Fibroblast of skin of abdomen (primary cell): ENCODE measurements around the gene TBC1D21.

Source experiments
- DNase-seq: peaks from one replicate; pipeline ENCODE4 v3.0.0-alpha.2; 2013

TBC1D21 gene

DNA sequence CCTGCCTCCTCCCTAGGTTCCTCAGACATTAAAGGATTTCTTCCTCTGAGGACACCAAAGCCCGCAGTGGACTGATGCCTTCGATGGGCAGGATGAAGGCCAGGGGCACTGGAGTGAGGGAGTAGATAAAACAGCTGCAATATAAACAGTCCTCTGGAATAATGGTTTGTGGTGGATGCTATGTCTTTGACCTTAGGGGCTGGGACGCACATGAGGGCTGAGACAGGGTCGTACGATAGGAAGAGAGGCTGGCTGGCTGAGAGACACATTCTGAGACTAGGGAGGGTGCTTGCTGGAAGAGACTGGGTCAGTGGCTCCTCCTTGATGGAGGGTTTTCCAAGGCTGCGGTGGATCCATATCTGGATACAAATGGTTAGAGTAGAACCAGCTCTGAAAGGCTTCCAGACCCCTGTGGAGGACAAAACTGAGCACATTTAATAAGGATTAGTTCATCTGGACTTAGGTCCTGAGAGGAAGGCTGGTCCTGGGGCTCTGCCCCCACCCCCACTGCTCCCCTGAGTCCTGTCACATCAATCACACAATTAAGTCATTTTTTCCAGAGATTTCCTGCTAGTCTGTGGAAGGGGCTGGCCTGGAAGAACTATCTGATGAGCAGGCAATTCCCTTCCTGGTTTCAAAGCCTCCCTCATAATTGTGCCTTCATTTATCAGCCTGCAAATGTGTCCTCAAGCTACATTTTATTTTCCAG lies 15.8 kb downstream of the TBC1D21 start:
- DNase-seq: no peak

DNA sequence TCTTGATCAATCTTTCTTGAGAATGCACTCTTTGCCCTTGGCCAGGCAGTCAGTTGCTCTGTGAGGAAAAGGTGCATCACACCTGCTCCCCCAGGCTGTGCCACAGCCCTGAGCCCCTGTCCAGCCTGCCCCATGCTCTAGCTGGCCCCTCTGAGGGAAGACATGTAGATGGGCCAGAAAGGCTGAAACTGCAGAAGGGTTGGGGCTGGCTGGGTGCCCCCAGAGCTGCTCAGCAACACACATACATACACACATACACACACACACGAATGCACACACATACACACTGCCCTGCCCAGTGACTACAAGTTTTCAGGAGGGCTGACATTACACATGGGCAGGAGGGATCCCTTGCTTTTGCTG lies 16.4 kb downstream of the TBC1D21 start:
- DNase-seq: no peak

DNA sequence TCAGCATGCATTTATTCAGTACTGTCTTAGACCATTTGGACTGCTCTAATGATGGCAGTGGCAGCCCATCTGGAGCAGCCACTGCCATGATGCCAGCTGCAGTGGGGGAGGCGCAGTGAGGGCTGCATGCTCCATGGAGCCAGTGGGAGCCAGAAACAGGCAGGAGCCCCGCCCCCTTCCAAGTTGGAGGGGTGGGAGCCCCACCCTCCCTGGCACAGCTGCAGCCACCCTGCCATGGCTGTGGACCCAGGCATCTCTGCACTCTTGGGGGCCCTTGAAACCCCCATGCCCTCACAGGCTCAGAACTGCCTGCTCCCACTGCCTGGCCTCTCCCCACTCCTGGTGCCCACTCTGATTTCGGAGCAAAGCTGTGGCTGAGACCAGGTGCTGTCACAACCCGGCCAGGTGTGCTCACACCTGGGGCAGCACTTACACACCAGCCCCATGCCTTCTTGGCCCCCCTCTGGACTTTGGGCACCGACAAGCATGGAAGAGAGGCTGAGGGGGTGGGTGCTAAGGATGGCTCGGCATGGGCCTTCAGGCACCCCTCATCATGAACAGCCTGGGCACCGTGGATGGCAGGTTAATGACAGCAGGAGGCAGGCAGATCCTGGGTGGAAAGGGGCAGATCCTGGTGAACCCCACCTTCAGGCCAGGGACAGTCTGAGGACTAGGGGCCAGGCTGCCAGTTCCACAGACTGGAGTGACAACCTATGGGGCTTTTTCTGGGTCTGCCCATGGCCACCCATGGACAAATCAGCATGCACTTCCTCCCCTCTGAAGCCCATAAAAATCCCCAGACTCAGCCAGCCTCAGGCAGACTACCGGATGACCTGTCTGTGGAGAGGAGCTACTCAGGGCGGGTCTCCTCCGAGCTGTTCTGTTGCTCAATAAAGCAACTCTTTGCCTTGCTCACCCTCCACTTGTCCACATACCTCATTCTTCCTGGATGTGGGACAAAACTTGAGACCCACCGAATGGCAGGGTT lies 18.3 kb downstream of the TBC1D21 start:
- no peak for DNase-seq

DNA sequence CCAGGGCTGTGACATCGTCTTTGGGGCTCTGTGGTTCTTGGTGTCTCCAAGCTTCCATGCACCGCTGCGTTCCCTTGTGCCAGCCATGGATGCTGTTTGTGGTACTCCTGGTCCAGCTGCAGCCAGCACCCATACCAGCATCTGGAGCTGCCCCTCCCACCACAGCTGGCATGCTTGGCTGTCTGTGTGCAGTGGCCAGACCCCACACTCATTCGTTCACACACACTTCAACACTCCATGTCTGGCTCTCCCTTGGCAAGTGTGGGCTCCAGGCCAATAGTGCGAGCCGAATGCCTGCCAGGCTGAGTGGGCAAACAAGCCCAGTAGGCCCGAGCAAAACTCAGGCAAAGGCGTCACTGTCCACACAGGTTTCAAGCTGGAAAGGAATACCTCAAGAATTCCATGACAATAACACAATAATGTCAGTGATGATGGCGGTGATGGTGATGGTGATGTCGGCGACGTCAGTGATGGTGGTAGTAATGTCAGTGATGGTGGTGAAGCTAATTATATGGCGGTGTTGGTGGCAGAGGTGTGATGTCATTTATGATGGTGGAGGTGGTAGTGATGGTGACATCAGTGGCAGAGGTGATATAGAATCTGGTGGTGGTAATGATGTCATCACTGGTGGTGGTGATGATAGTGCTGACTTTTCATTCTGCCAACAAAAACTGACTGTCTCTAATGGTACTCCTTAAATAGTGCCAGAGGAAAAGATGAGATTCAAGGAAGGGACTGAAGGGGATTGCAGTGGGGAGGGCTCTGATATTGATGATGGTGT lies 19.3 kb downstream of the TBC1D21 start:
- no peak for DNase-seq

DNA sequence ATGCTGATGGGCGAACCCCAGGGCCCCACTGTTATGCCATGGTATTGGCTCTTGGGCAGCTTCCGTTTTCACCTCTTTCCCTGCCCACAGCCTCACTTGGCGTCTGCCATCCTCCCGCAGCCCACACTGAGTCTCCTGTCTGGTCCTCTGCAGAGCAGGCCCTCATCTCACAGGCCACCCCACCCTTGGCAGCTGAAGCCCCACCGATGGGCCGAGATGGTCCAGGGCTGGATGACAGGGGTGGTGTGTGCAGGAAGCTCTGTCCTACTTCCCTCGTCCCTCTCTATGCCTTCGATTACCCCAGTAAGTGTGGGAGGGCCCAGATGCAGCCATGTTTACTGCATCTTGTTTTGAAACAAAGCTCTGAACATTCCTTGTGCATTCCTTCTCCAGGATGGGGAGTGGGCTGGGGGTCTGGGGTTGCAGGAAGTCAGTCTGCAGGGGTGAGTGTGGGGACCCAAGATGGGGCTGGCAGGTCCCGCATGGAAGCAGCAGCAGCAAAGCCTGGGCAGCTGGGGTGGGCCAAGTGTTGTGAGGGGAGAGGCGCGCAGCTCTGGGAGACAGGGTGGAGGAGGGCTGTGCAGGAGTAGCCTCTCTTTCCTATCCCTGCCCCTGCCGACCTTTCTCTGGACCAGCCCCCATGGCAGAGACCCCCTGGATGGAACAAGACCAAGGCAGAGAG lies 20.9 kb downstream of the TBC1D21 start:
- no peak for DNase-seq

DNA sequence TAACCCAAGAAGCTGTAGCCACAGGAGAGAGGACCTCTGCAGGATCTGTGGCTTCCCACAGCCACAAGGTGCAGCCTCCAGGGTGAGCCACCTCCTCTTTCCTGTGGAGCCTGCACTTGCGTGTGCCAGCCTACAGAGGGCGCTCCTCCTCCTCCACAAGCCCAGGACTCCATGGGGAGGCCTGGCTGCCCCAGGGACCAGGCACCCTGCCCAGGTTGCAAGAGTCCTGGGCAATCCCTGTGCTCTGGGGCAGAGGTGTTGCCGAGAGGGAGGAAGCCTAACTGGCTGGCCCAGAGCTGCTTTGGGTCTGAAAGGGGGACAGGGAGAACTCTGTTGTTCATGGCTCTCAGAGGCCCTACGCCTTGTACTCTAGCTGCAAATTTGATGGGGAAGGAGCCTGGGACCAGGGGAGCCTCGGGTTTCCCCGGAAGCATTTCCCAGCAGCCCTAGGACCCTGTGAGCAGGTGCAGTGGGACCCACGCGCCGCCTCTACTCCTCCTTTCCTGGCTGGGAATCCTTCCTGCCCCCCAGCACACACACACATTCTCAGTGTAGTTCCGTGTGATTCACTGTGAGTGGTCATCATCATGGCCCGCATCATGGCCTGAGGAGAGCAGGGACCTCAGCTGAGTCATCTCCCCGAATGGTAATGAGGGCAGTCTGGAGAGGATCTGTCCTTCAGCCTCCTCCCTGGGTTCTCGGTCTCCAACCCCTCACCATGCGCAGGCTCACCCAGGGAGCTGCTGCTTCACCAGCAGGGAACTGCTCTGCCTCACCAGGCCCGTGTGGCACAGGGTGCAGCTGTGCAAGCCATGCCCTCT lies 24.3 kb downstream of the TBC1D21 start:
- DNase-seq: peak; percentile 56

DNA sequence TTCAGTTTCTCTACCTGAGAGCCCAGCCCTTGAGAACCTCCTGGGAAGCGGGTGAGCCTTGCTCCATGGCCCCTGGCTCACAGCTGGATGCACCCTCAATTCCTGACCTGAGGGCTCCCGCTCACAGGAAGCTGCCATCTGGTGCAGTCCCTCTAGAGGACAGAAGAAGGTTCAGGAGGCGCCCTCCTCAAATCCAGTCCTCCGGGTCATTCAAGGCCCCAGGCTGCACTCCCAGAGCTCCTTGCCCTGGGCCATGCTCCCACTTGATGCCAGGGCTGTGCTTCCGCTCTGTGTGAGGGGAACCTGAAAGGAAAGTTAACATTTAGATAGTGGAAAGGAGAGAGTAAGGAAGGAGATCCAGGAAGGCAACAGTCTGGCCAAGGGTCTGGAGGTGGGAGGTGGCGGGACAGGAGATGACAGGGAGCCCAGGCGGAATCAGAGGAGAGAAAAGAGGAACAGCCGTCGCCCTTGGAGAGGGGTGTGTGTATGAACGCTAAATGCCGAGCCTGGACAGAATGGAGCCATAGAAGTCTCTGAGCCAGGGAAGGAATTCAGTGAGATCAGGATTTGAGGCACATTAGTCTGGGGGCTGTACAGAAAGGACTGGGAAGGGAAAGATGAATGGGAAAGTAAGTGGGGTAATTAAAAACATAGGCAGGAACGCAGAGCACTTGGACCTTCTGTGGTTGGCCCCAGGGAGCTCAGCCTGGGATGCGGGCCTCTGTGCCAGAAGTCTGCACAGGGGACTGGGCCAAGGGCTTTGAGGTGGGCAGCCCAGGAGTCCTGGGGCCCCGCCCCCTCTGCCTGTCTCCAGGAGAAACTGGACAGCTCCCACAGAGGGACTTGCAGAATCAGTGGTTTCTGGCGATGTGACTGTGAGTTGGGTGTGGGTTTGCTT lies 26.1 kb downstream of the TBC1D21 start:
- DNase-seq: peak; percentile 48

DNA sequence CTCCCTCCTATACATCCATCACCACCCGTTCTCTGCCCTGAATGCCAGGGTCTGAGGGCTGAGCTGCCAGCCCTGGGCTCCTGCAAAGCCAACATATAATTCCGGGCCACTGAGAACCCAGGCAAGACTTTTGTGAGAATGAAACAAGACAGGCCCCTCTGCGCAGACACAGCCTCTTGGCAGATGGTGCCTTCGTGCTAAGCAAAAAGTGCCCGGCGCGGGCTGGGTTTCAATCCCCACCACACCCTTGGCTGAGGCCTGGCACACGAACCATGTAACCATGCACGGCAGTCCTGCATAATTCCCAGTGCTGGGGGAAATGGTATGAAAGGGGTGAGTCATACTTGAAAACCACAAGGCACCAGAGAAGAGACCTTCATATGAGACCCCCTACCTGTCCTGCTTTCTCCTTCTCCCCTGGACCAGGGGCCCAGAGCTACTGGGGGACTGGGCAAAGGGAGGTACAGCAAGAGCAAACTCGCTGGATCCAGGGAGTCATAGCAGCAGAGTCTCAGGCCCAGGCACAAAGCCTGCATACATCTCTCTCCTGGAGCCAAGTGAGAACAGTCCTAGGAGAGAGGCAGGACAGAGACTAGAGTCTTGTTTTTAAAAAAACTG lies 26.8 kb downstream of the TBC1D21 start:
- DNase-seq: peak; percentile 40

DNA sequence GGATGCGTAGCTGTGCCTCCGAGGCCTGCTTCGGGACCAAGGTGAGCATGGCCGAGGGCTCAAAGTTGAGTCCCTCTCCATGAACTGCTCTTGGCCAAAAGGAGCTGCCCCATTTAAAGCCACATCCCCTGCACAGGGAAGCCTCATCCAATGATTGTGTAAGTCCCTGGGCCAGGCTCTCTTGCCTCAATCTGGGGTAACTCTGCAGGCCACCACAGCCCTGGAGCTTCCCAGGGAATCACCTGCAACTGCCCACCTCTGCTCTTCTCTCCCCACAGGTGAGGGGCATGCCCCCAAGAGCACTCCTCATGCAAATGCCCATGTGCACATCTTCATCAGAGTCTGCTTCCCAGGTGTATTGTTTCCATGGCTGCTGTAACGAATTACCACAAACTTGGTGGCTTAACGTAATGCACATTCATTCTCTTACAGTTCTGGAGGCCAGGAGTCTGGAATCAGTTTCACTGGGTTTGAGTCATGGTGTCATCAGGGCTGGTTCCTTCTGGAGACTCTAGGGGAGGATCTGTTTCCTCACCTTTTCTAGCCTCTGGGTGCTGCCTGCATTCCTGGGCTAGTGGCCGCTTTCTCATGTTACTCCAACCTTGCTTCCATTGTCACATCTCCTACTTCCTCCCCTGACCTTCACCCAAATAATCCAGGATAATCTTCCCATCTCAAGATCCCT lies 27.9 kb downstream of the TBC1D21 start:
- DNase-seq: no peak

DNA sequence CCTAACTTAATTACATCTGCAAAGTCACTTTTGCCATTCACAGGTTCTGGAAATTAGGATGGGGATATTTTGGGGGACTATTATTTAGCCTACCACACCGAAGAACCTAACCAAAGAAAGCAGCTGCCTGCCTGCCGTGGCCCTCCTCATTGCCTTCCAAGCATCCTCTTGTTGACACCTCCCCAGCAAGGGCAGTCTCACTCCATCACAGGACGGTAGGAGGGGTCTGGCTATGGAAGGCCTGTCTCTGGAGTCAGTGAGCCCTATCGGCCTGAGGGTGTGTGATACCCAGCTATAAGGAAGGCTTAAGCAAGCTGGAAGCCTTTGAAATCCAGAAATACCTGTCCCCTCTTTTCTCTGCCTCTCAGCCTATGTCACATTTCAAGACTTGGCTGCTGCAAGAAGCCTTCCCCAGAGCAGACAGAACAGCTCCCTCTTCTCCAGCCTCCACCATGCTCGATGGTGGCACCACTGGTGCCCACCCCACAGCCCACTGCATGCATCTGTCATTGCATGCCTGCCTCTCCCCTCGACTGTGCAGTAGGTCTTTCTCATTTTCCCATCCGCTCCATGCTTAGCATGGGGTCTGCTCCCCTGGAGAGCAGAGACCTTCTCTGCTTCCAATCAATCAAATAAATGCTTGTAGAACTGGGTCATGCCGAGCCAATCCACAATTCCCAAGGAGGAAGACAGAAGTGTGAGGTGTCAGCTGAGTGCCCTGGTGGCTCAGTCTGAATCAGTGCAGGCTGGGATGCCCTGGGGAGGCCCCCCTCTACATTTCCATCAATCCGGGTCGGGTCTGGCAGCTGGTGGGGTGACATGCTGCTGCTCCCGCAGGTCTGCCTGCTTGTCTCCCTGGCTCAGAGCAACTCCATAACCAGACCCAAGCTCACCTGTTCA lies 29.0 kb downstream of the TBC1D21 start:
- DNase-seq: no peak

DNA sequence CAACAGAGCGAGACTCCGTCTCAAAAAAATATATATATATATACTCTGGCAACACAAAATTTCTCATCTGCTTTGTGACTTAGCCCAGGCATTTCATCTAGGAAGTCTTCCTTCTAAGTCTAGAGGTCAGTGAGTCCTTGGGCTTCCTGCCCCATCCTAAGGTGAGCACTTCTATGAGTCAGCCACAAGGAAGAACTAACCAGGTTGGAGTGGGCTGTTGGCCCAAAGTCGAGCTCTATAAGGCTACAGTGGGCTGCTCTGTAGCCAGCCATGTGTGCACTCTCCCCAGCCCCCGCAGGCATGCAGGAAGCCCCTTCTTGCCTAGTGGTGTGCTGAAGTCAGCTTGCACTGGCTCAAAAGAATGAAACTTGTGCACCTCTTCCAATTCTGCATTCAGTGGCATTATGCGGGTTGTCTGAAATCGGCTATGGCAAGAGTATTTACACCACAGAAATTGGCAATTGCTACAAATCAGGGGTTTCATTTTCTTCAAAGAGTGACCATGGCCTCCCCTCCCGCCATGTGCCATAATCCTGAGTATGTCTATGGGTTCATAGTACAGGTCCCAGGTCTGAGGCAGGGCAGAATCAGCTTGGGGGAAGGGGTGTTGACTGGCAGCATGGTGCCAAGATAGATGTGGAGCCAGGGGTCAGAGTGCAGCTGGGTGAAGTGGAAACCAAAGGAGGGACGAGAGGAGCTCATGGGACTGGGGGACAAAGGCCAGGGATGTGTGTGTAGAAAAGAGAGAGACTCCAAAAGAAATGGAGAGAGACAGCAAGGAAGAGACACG lies 30.9 kb downstream of the TBC1D21 start:
- no peak for DNase-seq

DNA sequence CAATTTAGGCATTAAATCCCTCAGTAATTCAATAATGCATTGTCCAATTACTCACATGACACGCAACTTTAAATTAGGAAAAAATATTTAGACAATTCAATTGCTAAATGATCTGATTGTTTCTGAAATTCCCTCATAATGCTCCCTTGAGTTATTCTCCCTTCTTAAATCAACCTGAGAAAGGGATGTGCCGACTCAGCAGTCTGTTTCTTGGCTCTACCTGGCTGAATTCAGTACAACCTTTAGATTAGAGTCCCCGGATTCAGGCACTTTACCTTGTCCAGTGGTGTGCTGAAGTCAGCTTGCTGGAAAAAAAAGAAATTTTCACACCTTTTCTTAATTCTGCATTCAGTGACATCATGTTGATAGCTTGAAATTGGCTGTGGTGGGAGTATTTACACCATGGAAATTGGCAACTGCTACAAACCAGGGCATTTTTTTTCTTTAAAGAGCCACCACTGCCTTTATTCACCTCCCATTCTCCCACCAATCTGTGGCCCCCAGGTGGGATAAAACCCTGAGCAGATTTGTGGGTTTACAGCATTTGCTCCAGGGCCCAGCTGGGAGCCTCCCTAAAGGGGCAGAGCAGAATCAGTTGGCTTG lies 32.0 kb downstream of the TBC1D21 start:
- DNase-seq: no peak

DNA sequence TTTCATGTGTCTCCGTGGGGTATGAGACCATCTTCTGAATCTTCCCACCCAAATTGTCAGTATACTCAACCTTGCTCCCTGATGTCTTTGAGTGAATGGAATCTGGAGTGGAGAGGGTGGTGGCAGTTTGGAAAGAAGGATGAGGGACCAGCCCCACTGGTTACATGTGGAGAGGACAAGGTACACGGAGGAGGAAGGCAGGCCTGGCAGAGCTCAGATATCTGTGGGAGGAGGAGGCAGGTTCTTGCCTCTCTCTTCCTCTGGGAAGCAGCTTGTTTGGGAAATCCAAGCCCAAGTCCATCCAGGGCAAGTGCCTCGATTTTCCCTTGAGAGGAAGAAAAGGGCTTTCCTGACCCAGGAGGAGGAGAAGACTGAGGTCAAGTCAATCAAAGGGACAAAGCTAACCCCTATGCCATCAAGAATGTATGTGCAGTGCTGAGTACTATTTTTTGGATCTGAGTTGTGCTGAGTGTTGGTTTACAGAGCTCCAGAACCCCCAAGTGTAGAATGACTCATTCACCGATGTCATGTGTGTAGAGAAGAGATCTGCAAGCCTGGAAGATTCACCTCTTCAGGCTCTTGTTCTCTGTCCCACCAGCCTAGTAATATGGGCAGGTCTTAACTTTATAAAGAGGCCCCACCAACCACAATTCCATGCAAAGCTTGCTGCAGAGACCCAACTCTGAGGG lies 33.1 kb downstream of the TBC1D21 start:
- DNase-seq: peak; percentile 60

DNA sequence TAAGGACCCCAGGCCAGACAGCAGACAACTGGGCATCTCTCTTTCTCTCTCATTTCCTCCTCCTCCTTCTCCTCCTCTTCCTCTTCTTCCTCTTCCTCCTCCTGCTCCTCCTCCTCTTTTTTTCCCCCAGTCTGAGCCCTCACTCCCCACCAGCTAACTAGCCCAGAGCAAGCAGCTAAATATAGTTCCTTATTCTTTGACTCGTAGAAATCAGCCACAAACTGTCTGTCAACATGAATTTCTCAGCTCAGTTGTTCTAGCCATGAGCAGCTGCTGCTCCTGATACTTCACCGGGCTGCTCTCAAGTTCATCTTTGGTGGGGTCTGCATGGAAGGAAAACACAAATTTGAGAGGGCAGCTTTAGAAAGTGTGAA lies 33.7 kb downstream of the TBC1D21 start:
- DNase-seq: no peak

DNA sequence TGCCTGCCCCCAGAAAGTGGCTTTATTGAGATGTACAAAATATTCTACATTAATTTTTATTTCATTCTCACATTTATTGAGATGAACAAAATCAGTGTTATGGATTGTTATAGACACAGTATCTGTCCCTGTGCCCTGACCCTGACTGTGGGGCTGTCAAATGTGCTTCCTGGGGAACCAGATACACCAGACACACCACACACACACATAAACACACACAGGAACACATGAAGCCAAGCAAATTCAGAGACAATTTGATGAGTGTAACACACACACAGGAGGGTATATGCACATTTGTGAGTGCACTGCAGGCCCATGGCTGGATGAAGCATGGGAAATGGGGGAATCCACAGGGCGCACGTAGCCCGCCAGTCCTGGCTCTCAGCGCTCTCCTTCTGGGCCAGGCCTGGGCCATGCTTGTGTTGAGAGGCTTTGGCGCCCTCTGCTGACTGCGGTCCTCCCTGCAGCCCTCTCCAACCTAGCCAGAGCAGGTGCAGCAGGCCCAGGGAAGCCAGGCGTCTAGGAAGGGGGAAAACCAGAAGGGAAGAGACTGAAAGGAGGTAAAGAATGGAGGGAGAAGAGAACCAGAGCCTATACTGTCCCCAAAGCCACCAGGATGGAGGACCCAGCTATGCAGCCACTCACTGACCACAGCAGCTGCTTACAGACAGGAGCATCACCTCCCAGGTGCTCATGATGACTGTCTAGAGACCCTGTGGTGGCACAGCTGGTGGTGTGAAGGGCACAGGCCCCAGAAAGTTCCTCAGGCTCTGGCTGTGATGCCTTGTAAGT lies 34.9 kb downstream of the TBC1D21 start:
- DNase-seq: peak; percentile 67

DNA sequence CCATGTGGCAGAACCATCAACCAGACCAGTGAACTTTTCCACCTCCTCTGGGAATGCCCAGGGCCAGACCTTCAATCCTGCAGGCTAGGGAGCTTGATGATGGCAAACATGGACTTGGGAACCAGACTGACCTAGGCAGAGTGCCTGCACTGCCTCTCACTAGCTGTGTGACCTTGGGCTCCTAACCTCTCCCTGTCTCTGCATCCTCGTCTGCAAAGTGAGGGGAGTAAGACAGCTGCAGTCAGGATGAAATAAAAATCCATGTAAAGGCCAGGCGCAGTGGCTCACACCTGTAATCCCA lies 35.4 kb downstream of the TBC1D21 start:
- no peak for DNase-seq
